Sigmoid colon (tissue), 7 donors: ENCODE measurements around the gene CPN2. TPM values are rescaled to one million over a fixed set of nuclear protein-coding genes. Genes with fewer than 3 reads are reported as not detected.
A peak's percentile ranks its signal among the peaks of the same experiment; 100 is the strongest.

Source experiments
- DNase-seq: peaks from one replicate; pipeline ENCODE4 v3.0.0-alpha.2; 2019
- H3K27ac ChIP-seq, 4 donors: fragments of 200-600 bp; sonication (generic); one replicate each; pipeline ENCODE4 v1.5.1; 2016 to 2019; ENCODE audit warnings: mild to moderate bottlenecking in 1 of 4
- H3K27me3 ChIP-seq, 3 donors: fragments of 200-600 bp; sonication (generic); one replicate each; pipeline ENCODE4 v1.5.1; 2019; ENCODE audit warnings: mild to moderate bottlenecking in 1 of 3
- H3K36me3 ChIP-seq, 4 donors: fragments of 200-600 bp; sonication (generic); one replicate each; pipeline ENCODE4 v1.5.1; 2016 to 2019
- H3K4me1 ChIP-seq, 4 donors: fragments of 200-600 bp; sonication (generic); one replicate each; pipeline ENCODE4 v1.5.1; 2017 to 2019
- H3K4me3 ChIP-seq, 4 donors: fragments of 200-600 bp; sonication (generic); one replicate each; pipeline ENCODE4 v1.5.1; 2017 to 2019; ENCODE audit warnings: mild to moderate bottlenecking in 2 of 4, moderate library complexity in 1 of 4
- H3K9me3 ChIP-seq, 4 donors: fragments of 200-600 bp in 3 of 4; sonication (generic) in 3 of 4; one replicate each; pipeline versions ENCODE4 v1.5.1 to v1.6.1; 2013 to 2019
- CTCF ChIP-seq, 4 experiments: fragments of 450-650 bp in 3 of 4; fragments of 200-600 bp in 1 of 4; IDR thresholded peaks; one replicate each; pipeline ENCODE4 v1.5.1; 2016 to 2019; ENCODE audit warnings: antibody characterized with exemption in 4 of 4, mild to moderate bottlenecking in 3 of 4, moderate library complexity in 2 of 4
- EP300 ChIP-seq, 4 donors: sonication (generic); formaldehyde crosslinking; IDR thresholded peaks; one replicate each; pipeline ENCODE4 v1.6.1; 2017; ENCODE audit warnings: antibody characterized with exemption in 4 of 4
- POLR2A ChIP-seq, 2 donors: fragments of 450-650 bp; IDR thresholded peaks; one replicate each; pipeline ENCODE4 v1.6.1; 2016; ENCODE audit warnings: antibody characterized with exemption in 2 of 2, mild to moderate bottlenecking in 2 of 2, moderate library complexity in 2 of 2
- POLR2AphosphoS5 ChIP-seq, 4 donors: sonication (generic); formaldehyde crosslinking; IDR thresholded peaks; one replicate each; pipeline ENCODE4 v1.6.1; 2017; ENCODE audit warnings: antibody characterized with exemption in 4 of 4
- WGBS, 2 donors: extraction: QIAGEN DNeasy Blood & Tissue Kit; methylation state at CpG; one replicate each; pipeline ENCODE4 v1.1.7; 2013; 5-methylcytosine and 5-hydroxymethylcytosine counted together
- intact Hi-C: fragments of 100-400 bp; cut with DNase I; formaldehyde crosslinking; loops from one replicate; pipeline ENCODE4 v1.15.1; 2023
- polyA plus RNA-seq, 3 donors: library from polyadenylated mRNA; stranded (reverse); fragments of 200-250 nt; gene quantifications; one replicate each; pipeline ENCODE4 v1.2.3, GENCODE V29; 2013
- total RNA-seq, 4 donors: library from RNA; depleted of rRNA; stranded (reverse); fragments of >200 nt; gene quantifications; one replicate each; pipeline ENCODE4 v1.1.0, GENCODE V29; 2016
- donor health status: healthy with polysubstance abuse.
- donor health status: Bipolar disorder and iron deficiency.
- donor health status: healthy.

CPN2 gene
- total and polyA plus RNA-seq, 7 donors, result 0.01 TPM; not detected in 6

GRCh38 chr3:194325424-194326153 lies 25.5 kb downstream of the CPN2 start:
- DNase-seq, result no peak
- Histone ChIP-seq H3K9me3 (no peaks in the 10 kb centered on the region), H3K4me3 (no peak overlapping the region), H3K4me1 (peaks cover 0 to 15% (median 12%) of the 10 kb centered on the region in 4 donors), H3K27me3 (no peaks in the 10 kb centered on the region), H3K27ac (no peak overlapping the region), H3K36me3 (no peaks in the 10 kb centered on the region)
- intact Hi-C loops, result no loop called here
- TF ChIP-seq CTCF (IDR thresholded peaks at IDR 0.05), result no peak
- TF ChIP-seq POLR2A (IDR thresholded peaks at IDR 0.05), result no peak
- no peak for TF ChIP-seq POLR2AphosphoS5 (IDR thresholded peaks at IDR 0.05)
- TF ChIP-seq EP300 (IDR thresholded peaks at IDR 0.05), result no peak
- 78 to 84% methylated on average over 15 of the region's 15 CpGs for WGBS, 2 donors

GRCh38 chr3:194324823-194325327 lies 26.3 kb downstream of the CPN2 start:
- Histone ChIP-seq H3K9me3 (no peaks in the 10 kb centered on the region), H3K27me3 (no peaks in the 10 kb centered on the region), H3K27ac (no peak overlapping the region), H3K4me3 (no peak overlapping the region), H3K36me3 (no peaks in the 10 kb centered on the region), H3K4me1 (peaks cover 0 to 12% (median 11%) of the 10 kb centered on the region in 4 donors)
- DNase-seq, result no peak
- intact Hi-C loops, result no loop called here
- TF ChIP-seq POLR2A (IDR thresholded peaks at IDR 0.05) (no peak), POLR2AphosphoS5 (IDR thresholded peaks at IDR 0.05) (no peak), EP300 (IDR thresholded peaks at IDR 0.05) (no peak), CTCF (IDR thresholded peaks at IDR 0.05) (no peak)
- 96% methylated on average over 3 of the region's 3 CpGs for WGBS, 2 donors

DNA sequence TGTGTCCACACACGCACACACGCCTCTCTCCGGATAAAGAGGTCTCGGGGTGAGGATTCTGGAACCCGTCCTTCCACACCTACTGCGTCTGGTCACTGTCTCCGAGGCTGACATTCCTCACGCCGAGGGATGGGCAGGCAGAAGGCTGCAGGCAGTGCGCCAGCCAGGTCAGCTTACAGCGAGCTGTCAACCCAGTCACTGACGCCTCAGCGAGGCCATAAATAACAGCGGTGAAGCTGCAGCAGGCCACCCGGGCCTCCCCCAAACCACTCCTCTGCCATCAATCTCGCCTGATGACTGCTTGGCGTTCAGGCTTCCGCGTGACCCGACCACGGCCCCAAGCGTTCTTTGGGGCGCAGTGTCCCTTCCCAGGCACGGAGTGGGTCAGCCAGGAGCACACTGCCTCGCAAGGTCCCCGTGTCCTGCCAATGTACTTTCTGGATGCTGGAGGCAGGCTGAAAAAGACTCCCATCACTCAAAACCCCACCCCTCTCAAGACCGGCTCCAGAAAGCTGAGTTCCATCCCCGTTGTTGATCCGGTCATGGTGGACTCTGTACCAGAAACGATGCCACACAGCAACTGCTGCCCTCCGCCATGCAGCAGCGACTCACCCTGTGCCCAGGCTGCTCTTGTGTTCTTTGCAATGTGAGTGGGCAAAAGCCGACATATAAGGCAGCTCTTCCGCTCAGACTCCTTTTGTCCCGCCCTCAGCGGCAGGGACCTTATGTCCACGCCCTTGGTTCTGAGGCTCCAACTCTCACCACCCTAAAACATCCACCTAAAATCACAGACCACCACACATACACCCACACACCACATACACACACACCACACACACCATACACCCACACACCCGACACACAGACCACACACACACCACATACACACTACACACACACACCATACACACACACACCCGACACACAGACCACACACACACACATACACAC lies 27.1 kb downstream of the CPN2 start:
- 8 to 17% methylated on average over 39 of the region's 39 CpGs for WGBS, 2 donors
- Histone ChIP-seq H3K4me1 (peaks cover 0 to 12% (median 11%) of the 10 kb centered on the region in 4 donors), H3K9me3 (no peaks in the 10 kb centered on the region), H3K36me3 (no peaks in the 10 kb centered on the region), H3K27me3 (no peaks in the 10 kb centered on the region), H3K4me3 (peak overlapping the region in 3 of 4 donors; percentile 18 to 41 (median 31)), H3K27ac (peak overlapping the region; percentile 65 to 79 (median 73))
- intact Hi-C loops, result no loop called here
- peak; percentile 90 for DNase-seq
- TF ChIP-seq EP300 (IDR thresholded peaks at IDR 0.05) (peak in 3 of 4 donors; percentile 37 to 71 (median 67)), POLR2AphosphoS5 (IDR thresholded peaks at IDR 0.05) (peak; percentile 81 to 93 (median 92)), CTCF (IDR thresholded peaks at IDR 0.05) (no peak), POLR2A (IDR thresholded peaks at IDR 0.05) (no peak)

- Histone ChIP-seq H3K27me3 (no peaks in the 10 kb centered on the region), H3K4me1 (peaks cover 0 to 12% (median 11%) of the 10 kb centered on the region in 4 donors), H3K9me3 (no peaks in the 10 kb centered on the region), H3K36me3 (no peaks in the 10 kb centered on the region), H3K4me3 (no peak overlapping the region), H3K27ac (peak overlapping the region; percentile 65 to 79 (median 73))
- WGBS, 2 donors, result 60 to 75% methylated on average over 18 of the region's 18 CpGs
- intact Hi-C loops, result no loop called here
- DNase-seq, result no peak
- TF ChIP-seq POLR2AphosphoS5 (IDR thresholded peaks at IDR 0.05) (no peak), EP300 (IDR thresholded peaks at IDR 0.05) (no peak), POLR2A (IDR thresholded peaks at IDR 0.05) (no peak)
Observed at GRCh38 chr3:194322678-194323211, 28.4 kb downstream of the CPN2 start.
